Measurements from ENCODE around the gene KRTAP4-16.
"Not testable (repeated sequence)": the region's sequence is repeated elsewhere in the genome, so short reads cannot be mapped to it uniquely, and the experiment has no call there.

DNA sequence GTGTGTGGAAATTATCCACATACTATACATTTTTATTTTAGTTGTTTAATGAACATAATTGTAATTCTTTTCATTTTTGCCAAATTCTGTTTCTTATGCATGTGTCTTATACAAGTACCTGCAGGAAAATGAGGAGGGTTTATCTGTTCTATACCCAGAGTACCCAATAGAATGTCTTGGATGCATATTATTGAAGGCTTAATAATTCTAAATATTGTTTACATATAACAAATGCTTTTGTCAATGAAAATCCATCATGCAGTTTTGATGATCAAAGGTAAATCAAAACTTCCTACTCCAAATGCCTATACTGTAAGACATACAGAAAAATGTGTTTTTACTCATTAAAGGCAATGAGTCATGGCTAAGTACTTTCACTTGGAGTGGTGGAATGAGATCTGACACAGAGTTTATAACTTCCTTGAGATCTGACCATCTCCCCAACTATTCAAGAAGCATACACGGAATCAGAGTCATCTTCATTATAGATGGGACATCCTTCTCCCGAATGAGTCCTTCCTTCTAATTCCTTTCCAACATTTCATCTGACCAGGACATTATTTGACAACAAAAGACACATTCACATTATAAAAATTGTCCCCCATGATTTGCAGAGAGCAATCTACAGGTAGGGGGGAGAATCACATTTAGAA, 2.5 kb upstream of the KRTAP4-16 start:
- not testable (repeated sequence) for TF ChIP-seq EZH2 (IDR thresholded peaks at IDR 0.05; ENCODE audit: low read depth)
- TF ChIP-seq, protein P1, sequence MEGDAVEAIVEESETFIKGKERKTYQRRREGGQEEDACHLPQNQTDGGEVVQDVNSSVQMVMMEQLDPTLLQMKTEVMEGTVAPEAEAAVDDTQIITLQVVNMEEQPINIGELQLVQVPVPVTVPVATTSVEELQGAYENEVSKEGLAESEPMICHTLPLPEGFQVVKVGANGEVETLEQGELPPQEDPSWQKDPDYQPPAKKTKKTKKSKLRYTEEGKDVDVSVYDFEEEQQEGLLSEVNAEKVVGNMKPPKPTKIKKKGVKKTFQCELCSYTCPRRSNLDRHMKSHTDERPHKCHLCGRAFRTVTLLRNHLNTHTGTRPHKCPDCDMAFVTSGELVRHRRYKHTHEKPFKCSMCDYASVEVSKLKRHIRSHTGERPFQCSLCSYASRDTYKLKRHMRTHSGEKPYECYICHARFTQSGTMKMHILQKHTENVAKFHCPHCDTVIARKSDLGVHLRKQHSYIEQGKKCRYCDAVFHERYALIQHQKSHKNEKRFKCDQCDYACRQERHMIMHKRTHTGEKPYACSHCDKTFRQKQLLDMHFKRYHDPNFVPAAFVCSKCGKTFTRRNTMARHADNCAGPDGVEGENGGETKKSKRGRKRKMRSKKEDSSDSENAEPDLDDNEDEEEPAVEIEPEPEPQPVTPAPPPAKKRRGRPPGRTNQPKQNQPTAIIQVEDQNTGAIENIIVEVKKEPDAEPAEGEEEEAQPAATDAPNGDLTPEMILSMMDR (conservative IDR thresholded peaks at IDR 0.05), result not testable (repeated sequence)

Data from PC-9 (cell line).